AG09309 (cell line): Measurements from ENCODE around the gene PRM2.

ENCODE experiments used
- DNase-seq: peaks from one replicate; pipeline ENCODE4 v3.0.0-alpha.2; 2010; ENCODE audit warnings: low read depth
- H3K4me3 ChIP-seq: 2 replicates; pipeline ENCODE4 v1.5.1; 2011; ENCODE audit warnings: mild to moderate bottlenecking, low read depth, low read length, moderate library complexity; ENCODE audit not compliant: control insufficient read depth
- CTCF ChIP-seq: IDR thresholded peaks from 2 replicates; pipeline ENCODE4 v1.5.1; 2011; ENCODE audit warnings: mild to moderate bottlenecking, low read depth, low read length, inconsistent platforms; ENCODE audit not compliant: insufficient read depth, control insufficient read depth; ENCODE audit errors: missing control alignments

Gene PRM2

GRCh38 chr16:11268921-11269375 is 7.3 kb downstream of the PRM2 start, which contains the start of gene TNP2:
TSS of gene TNP2 (minus strand) at chr16:11269325. CDS start at chr16:11269262, 63 bp downstream.
- no peak within 1 kb of the TSS for H3K4me3 ChIP-seq
- TF ChIP-seq CTCF, result no peak
- no peak for DNase-seq

- DNase-seq, result no peak
- no peak overlapping the region for H3K4me3 ChIP-seq
- TF ChIP-seq CTCF, result no peak
Observed at GRCh38 chr16:11265124-11265523, 11.2 kb downstream of the PRM2 start.

- TF ChIP-seq CTCF, result no peak
- no peak for DNase-seq
- no peak overlapping the region for H3K4me3 ChIP-seq
Observed at GRCh38 chr16:11264155-11264832, 12.0 kb downstream of the PRM2 start.

GRCh38 chr16:11263737-11264136 is 12.5 kb downstream of the PRM2 start:
- H3K4me3 ChIP-seq, result no peak overlapping the region
- TF ChIP-seq CTCF, result no peak
- no peak for DNase-seq

GRCh38 chr16:11262915-11263314 is 13.4 kb downstream of the PRM2 start:
- no peak for TF ChIP-seq CTCF
- DNase-seq, result no peak
- no peak overlapping the region for H3K4me3 ChIP-seq

GRCh38 chr16:11260596-11260966 is 15.7 kb downstream of the PRM2 start:
- no peak overlapping the region for H3K4me3 ChIP-seq
- TF ChIP-seq CTCF, result no peak
- no peak for DNase-seq
